Endodermal cell (in vitro differentiated cells): ENCODE data around the gene INAFM2. TPM values are rescaled to one million over a fixed set of nuclear protein-coding genes. Genes with fewer than 3 reads are reported as not detected.

ENCODE experiments used
- DNase-seq: peaks from one replicate; pipeline ENCODE4 v3.0.0-alpha.2; 2017
- H3K27ac ChIP-seq: 2 replicates; pipeline ENCODE4 v1.5.1; 2013; ENCODE audit warnings: mild to moderate bottlenecking, low read depth, low read length, moderate library complexity
- H3K27me3 ChIP-seq: 2 replicates; pipeline ENCODE4 v1.6.1; 2013; ENCODE audit warnings: mild to moderate bottlenecking, low read length, moderate library complexity; ENCODE audit not compliant: insufficient read depth, control insufficient read depth, poor library complexity, severe bottlenecking
- H3K36me3 ChIP-seq: 2 replicates; pipeline ENCODE4 v1.7.0; 2013; ENCODE audit warnings: mild to moderate bottlenecking, low read length, moderate library complexity; ENCODE audit not compliant: control insufficient read depth, insufficient read depth
- H3K4me1 ChIP-seq: one replicate; pipeline ENCODE4 v1.7.0; 2013; ENCODE audit warnings: low read length; ENCODE audit not compliant: control insufficient read depth, insufficient read depth
- H3K4me3 ChIP-seq: 2 replicates; pipeline ENCODE4 v1.5.1; 2013; ENCODE audit warnings: mild to moderate bottlenecking, low read length, moderate library complexity
- H3K9ac ChIP-seq: 2 replicates; pipeline ENCODE4 v1.6.1; 2013; ENCODE audit warnings: mild to moderate bottlenecking, low read length, moderate library complexity; ENCODE audit not compliant: poor library complexity, severe bottlenecking; ENCODE audit errors: extremely low read depth
- H3K9me3 ChIP-seq: 2 replicates; pipeline ENCODE4 v1.6.1; 2013; ENCODE audit warnings: mild to moderate bottlenecking, low read length, moderate library complexity; ENCODE audit not compliant: control insufficient read depth
- H3K27ac Mint-ChIP-seq: 2 replicates; pipeline ENCODE4 v1.8.0; 2020; ENCODE audit warnings: mixed read lengths
- H3K27me3 Mint-ChIP-seq: 2 replicates; pipeline ENCODE4 v1.8.0; 2021; ENCODE audit warnings: mild to moderate bottlenecking, mixed read lengths; ENCODE audit not compliant: insufficient read depth
- H3K36me3 Mint-ChIP-seq: 2 replicates; pipeline ENCODE4 v1.8.0; 2020; ENCODE audit warnings: low read depth, mixed read lengths
- H3K4me1 Mint-ChIP-seq: 2 replicates; pipeline ENCODE4 v1.8.0; 2020; ENCODE audit warnings: mixed read lengths
- H3K4me3 Mint-ChIP-seq: 2 replicates; pipeline ENCODE4 v1.8.0; 2020; ENCODE audit warnings: mild to moderate bottlenecking, moderate library complexity, mixed read lengths
- H3K9me3 Mint-ChIP-seq: 2 replicates; pipeline ENCODE4 v1.8.0; 2020; ENCODE audit warnings: mild to moderate bottlenecking, mixed read lengths
- WGBS, 2 experiments: methylation state at CpG; one replicate each; pipeline versions ENCODE4 v1.1.5 to v1.1.7; 2013; ENCODE audit warnings: missing lambda C conversion rate in 2 of 2, mixed read lengths in 1 of 2; ENCODE audit not compliant: insufficient coverage in 1 of 2, insufficient read length in 1 of 2; 5-methylcytosine and 5-hydroxymethylcytosine counted together
- total RNA-seq, 2 donors: library from RNA; stranded (reverse); fragmentation: NEBNext Ultra II Directional in 1 of 2; extraction: Animal tissue kit (Norgen Biotek cat#: 25700) in 1 of 2; gene quantifications; 2 replicates in 1 of 2; 3 replicates in 1 of 2; pipeline ENCODE4 v1.2.1, GENCODE V29; 2021
- TF ChIP-seq, protein P1 (sequence below): fragments of 200-600 bp; sonication (generic); conservative IDR thresholded peaks from 2 replicates; pipeline ENCODE4 v1.5.0; 2021; ENCODE audit warnings: antibody characterized with exemption, mild to moderate bottlenecking

The INAFM2 gene
- total RNA-seq, 2 donors from 2014 or later: 4.6 to 8.6 TPM

- DNase-seq: no peak
- H3K4me1 Mint-ChIP-seq: peaks cover 8% of the 10 kb centered on the region
- no peak overlapping the region for H3K9ac ChIP-seq
These were observed 20.0 kb downstream of the INAFM2 start for GRCh38 chr15:40343512-40343911.

GRCh38 chr15:40344217-40344616 is 20.7 kb downstream of the INAFM2 start:
- H3K4me1 ChIP-seq: peaks cover 3% of the 10 kb centered on the region
- Mint-ChIP-seq H3K4me1 (peaks cover 8% of the 10 kb centered on the region), H3K36me3 (no peaks in the 10 kb centered on the region), H3K4me3 (no peak overlapping the region), H3K27me3 (no peaks in the 10 kb centered on the region), H3K9me3 (no peaks in the 10 kb centered on the region), H3K27ac (no peak overlapping the region)
- 32 to 62% methylated on average over 3 to 6 of the region's 6 CpGs for WGBS, 2 experiments
- no peaks in the 10 kb centered on the region for H3K36me3 ChIP-seq
- H3K4me3 ChIP-seq: no peak overlapping the region
- no peak for DNase-seq
- no peaks in the 10 kb centered on the region for H3K27me3 ChIP-seq
- H3K27ac ChIP-seq: no peak overlapping the region
- no peak overlapping the region for H3K9ac ChIP-seq
- H3K9me3 ChIP-seq: no peaks in the 10 kb centered on the region
- TF ChIP-seq, protein P1, sequence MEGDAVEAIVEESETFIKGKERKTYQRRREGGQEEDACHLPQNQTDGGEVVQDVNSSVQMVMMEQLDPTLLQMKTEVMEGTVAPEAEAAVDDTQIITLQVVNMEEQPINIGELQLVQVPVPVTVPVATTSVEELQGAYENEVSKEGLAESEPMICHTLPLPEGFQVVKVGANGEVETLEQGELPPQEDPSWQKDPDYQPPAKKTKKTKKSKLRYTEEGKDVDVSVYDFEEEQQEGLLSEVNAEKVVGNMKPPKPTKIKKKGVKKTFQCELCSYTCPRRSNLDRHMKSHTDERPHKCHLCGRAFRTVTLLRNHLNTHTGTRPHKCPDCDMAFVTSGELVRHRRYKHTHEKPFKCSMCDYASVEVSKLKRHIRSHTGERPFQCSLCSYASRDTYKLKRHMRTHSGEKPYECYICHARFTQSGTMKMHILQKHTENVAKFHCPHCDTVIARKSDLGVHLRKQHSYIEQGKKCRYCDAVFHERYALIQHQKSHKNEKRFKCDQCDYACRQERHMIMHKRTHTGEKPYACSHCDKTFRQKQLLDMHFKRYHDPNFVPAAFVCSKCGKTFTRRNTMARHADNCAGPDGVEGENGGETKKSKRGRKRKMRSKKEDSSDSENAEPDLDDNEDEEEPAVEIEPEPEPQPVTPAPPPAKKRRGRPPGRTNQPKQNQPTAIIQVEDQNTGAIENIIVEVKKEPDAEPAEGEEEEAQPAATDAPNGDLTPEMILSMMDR: no peak

More at GRCh38 chr15:40343512-40343911, 20.0 kb downstream of the INAFM2 start:
- no peak overlapping the region for H3K4me3 ChIP-seq
- TF ChIP-seq, protein P1: no peak
- 83 to 85% methylated on average over 4 to 10 of the region's 10 CpGs for WGBS, 2 experiments
- H3K27me3 ChIP-seq: no peaks in the 10 kb centered on the region
- H3K9me3 ChIP-seq: no peaks in the 10 kb centered on the region
- Mint-ChIP-seq H3K27me3 (peaks cover under 1% of the 10 kb centered on the region), H3K4me3 (no peak overlapping the region), H3K36me3 (no peaks in the 10 kb centered on the region), H3K9me3 (no peaks in the 10 kb centered on the region), H3K27ac (no peak overlapping the region)
- no peak overlapping the region for H3K27ac ChIP-seq
- H3K36me3 ChIP-seq: no peaks in the 10 kb centered on the region
- peaks cover 3% of the 10 kb centered on the region for H3K4me1 ChIP-seq

DNA sequence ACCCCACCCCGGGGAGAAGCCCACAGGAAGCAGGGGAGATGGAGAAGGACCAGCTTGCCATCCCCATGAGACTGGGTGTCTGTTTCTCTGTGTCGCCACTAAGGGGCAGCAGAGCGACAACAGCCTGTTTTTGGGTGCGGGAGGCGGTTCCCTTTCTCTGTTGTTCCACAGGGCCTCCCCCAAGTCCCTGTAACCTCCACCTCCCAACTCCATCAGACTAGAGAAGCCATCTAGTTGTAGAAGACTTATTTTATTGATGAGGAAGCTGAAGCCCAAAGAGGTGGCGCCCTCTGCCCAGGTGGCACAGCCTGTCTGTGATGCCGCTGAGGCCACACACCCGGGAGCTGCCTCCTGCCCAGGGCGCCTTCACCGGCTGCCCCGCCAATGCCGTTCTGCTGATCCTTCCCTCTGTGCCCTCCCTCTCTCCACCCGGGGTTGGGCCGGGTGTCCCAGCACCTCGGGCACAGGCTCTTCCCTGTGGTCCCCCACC is 21.2 kb downstream of the INAFM2 start:
- no peak overlapping the region for H3K4me3 Mint-ChIP-seq
- Histone ChIP-seq H3K9ac (no peak overlapping the region), H3K36me3 (no peaks in the 10 kb centered on the region), H3K4me1 (peaks cover 3% of the 10 kb centered on the region), H3K27ac (no peak overlapping the region), H3K27me3 (no peaks in the 10 kb centered on the region), H3K4me3 (no peak overlapping the region), H3K9me3 (no peaks in the 10 kb centered on the region)
- peak; percentile 85 for DNase-seq
- WGBS, 2 experiments: 65 to 74% methylated on average over 9 to 15 of the region's 15 CpGs
- H3K27ac Mint-ChIP-seq: no peak overlapping the region
- H3K9me3 Mint-ChIP-seq: no peaks in the 10 kb centered on the region
- H3K4me1 Mint-ChIP-seq: peaks cover 8% of the 10 kb centered on the region
- no peaks in the 10 kb centered on the region for H3K36me3 Mint-ChIP-seq
- H3K27me3 Mint-ChIP-seq: no peaks in the 10 kb centered on the region
- TF ChIP-seq, protein P1: peak; percentile 79
